MM.1S (cell line): ENCODE measurements around the gene BTBD1.

Experiments used
- CTCF ChIP-seq: fragments of 300-600 bp; sonication (generic); IDR thresholded peaks from 2 replicates; pipeline ENCODE4 v1.5.1; 2016; ENCODE audit warnings: antibody characterized with exemption, low read length, mixed read lengths
- EZH2 ChIP-seq: fragments of 300-600 bp; sonication (generic); optimal IDR thresholded peaks from 2 replicates; pipeline ENCODE3; 2017; ENCODE audit warnings: low read depth, mild to moderate bottlenecking, antibody characterized with exemption, low read length, mixed read lengths

- no peak for TF ChIP-seq CTCF
- TF ChIP-seq EZH2, result no peak
Observed at GRCh38 chr15:82992436-82992998, 74.5 kb downstream of the BTBD1 start.
